ENCODE measurements around the gene CPTP.

Gene CPTP

DNA sequence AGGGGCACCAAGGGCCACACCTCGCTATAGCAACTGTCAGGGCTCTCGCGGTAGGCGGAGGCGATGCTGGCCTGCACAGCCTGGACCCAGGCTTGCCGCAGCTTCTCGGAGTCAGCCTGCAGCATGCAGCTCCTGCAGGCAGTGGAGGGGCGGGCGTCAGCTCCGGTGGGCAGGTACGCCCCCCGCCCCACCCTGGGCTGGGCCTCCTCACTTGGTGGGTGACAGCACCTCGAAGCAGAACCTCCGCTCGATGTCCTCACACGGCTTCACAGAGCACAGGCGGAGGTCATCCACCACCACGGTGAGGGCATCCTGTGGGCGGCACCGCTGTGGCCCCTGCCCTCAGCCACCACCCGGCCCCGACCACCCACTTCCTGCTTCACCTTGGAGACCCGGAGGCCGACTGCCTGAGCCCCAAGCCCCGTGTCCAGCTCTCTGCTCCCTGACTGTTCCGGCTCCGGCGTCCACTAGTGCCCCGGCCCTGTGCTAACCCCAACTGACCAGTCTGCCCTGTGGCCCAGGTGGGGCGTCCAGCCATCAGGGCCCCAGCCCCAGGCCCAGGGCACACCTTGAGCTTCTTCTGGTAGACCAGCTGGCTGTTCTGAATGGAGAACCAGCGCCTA, 26.7 kb upstream of the CPTP start:
- Histone ChIP-seq H3K36me3 (ENCODE audit: control insufficient read depth in 4 of 4, insufficient read depth in 4 of 4, low read length in 3 of 4) (peaks cover 0 to 29% (median 11%) of the 10 kb centered on the region in 4 experiments), H3K27ac (ENCODE audit: insufficient read depth in 1 of 2, low read depth in 1 of 2, low read length in 2 of 2, poor library complexity in 1 of 2, severe bottlenecking in 2 of 2) (no peak overlapping the region), H3K4me1 (ENCODE audit: control extremely low read depth in 1 of 4, control insufficient read depth in 4 of 4, insufficient read depth in 4 of 4, low read length in 3 of 4) (peaks cover 0 to 3% (median under 1%) of the 10 kb centered on the region in 4 experiments), H3K27me3 (replicated peaks in 2 of 5; ENCODE audit: control insufficient read depth in 4 of 5, insufficient read depth in 5 of 5, low read length in 4 of 5) (no peaks in the 10 kb centered on the region), H3K4me3 (ENCODE audit: control insufficient read depth in 1 of 7, extremely low read depth in 1 of 7, insufficient read depth in 4 of 7, low read depth in 2 of 7, low read length in 6 of 7) (no peak overlapping the region), H3K9me3 (ENCODE audit: control extremely low read depth in 1 of 5, control insufficient read depth in 4 of 5, insufficient read depth in 2 of 5, low read depth in 1 of 5, low read length in 4 of 5) (no peaks in the 10 kb centered on the region)
- CTCF ChIA-PET = interaction anchor here (0.7 to 1.1 kb wide), 2 partner anchors 21 to 92 kb away, joined by 3 read pairs; partner anchors contain the start of gene TNFRSF18
- no peak for DNase-seq
- WGBS (ENCODE audit: insufficient coverage) = 96% methylated on average over 27 of the region's 31 CpGs
- POLR2A ChIA-PET = no interaction called here

DNA sequence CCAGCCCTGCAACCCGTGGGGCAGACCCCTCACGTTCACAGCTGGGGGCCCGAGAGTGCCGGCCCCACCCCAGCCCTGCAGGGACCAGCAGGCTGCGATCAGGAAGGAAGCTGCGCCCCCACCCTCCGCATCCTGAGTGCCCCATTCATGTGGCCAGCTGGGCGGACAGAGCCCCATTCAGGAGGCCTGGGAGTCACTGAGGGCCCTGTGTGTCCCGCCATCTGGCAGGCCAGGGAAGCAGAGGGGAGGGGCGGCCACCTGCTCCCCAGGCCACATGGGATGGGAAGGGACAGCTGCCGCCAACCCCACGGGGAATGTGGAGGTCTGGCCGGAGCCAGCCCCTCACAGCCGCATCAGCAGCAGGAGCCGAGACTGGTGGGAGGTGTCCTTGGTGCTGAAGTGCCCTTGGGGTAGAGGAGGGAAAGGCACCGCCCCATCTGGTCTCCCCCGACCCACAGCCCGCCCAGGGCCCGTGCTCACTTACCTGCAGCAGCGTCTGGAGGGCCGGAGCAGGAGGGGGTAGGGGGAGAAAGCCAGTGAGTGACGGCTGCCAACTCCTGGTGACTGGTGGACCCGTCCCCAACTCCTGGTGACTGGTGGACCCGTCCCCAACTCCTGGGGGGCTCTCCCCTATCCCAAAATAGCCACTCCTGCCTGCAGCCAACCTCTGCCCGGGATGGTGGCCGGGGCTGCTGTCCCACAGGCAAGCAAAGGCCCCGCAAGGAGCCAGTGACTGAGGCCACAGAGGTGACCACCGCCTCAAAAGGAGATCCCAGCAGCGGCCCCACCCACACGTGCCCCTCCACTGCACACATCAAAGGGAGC, 25.5 kb upstream of the CPTP start:
- WGBS (ENCODE audit: insufficient coverage) = 94% methylated on average over 22 of the region's 30 CpGs

GRCh38 chr1:1299686-1300351, 24.8 kb upstream of the CPTP start:
- ChIA-PET POLR2A (no interaction called here), CTCF (interaction anchor here (1.2 to 1.8 kb wide), 4 partner anchors 8 to 103 kb away, joined by 3 to 5 read pairs (median 4); no protein-coding TSS in a partner anchor)
- no peaks in the 10 kb centered on the region for H3K27me3 ChIP-seq (replicated peaks in 2 of 5; ENCODE audit: control insufficient read depth in 4 of 5, insufficient read depth in 5 of 5, low read length in 4 of 5)
- WGBS (ENCODE audit: insufficient coverage) = 94% methylated on average over 17 of the region's 22 CpGs
- no peak overlapping the region for H3K4me3 ChIP-seq (ENCODE audit: control insufficient read depth in 1 of 7, extremely low read depth in 1 of 7, insufficient read depth in 4 of 7, low read depth in 2 of 7, low read length in 6 of 7)
- H3K36me3 ChIP-seq (ENCODE audit: control insufficient read depth in 4 of 4, insufficient read depth in 4 of 4, low read length in 3 of 4) = peaks cover 0 to 21% (median 10%) of the 10 kb centered on the region in 4 experiments
- no peak overlapping the region for H3K27ac ChIP-seq (ENCODE audit: insufficient read depth in 1 of 2, low read depth in 1 of 2, low read length in 2 of 2, poor library complexity in 1 of 2, severe bottlenecking in 2 of 2)
- H3K9me3 ChIP-seq (ENCODE audit: control extremely low read depth in 1 of 5, control insufficient read depth in 4 of 5, insufficient read depth in 2 of 5, low read depth in 1 of 5, low read length in 4 of 5) = no peaks in the 10 kb centered on the region
- DNase-seq = peak in 2 of 3 donors; percentile 30 to 44
- H3K4me1 ChIP-seq (ENCODE audit: control extremely low read depth in 1 of 4, control insufficient read depth in 4 of 4, insufficient read depth in 4 of 4, low read length in 3 of 4) = peaks cover 0 to 18% (median 11%) of the 10 kb centered on the region in 4 experiments

More for the DNA sequence above, 25.5 kb upstream of the CPTP start:
- ChIA-PET CTCF (interaction anchor here (1.1 kb wide), 1 partner anchor 22 kb away, joined by 3 read pairs; no protein-coding TSS in a partner anchor), POLR2A (no interaction called here)
- Histone ChIP-seq H3K36me3 (ENCODE audit: control insufficient read depth in 4 of 4, insufficient read depth in 4 of 4, low read length in 3 of 4) (peaks cover 0 to 25% (median 11%) of the 10 kb centered on the region in 4 experiments), H3K4me3 (ENCODE audit: control insufficient read depth in 1 of 7, extremely low read depth in 1 of 7, insufficient read depth in 4 of 7, low read depth in 2 of 7, low read length in 6 of 7) (no peak overlapping the region), H3K27me3 (replicated peaks in 2 of 5; ENCODE audit: control insufficient read depth in 4 of 5, insufficient read depth in 5 of 5, low read length in 4 of 5) (no peaks in the 10 kb centered on the region), H3K4me1 (ENCODE audit: control extremely low read depth in 1 of 4, control insufficient read depth in 4 of 4, insufficient read depth in 4 of 4, low read length in 3 of 4) (peaks cover 0 to 10% (median 5%) of the 10 kb centered on the region in 4 experiments), H3K27ac (ENCODE audit: insufficient read depth in 1 of 2, low read depth in 1 of 2, low read length in 2 of 2, poor library complexity in 1 of 2, severe bottlenecking in 2 of 2) (no peak overlapping the region), H3K9me3 (ENCODE audit: control extremely low read depth in 1 of 5, control insufficient read depth in 4 of 5, insufficient read depth in 2 of 5, low read depth in 1 of 5, low read length in 4 of 5) (no peaks in the 10 kb centered on the region)
- DNase-seq = peak in 2 of 3 donors; percentile 28 to 33

DNA sequence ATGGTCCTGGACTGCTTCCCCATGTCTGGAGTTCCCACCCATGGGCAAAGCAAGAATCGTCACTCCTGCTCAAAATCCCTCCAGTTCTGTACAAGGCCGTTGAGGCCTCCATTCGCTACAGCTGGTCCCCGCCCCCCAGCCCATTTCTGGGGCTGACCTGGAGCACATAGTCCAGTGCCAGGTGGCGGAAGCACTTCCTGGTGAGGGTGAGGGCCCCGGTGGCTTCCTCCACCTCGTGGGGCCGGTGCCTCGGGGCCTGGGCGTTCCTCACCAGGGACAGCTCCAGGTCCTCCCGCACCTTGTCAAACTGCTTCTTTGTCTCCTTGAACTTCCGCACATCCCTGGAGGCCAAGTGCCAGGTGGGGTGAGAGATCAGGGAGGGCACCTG, 24.3 kb upstream of the CPTP start:
- DNase-seq = no peak
- H3K27ac ChIP-seq (ENCODE audit: insufficient read depth in 1 of 2, low read depth in 1 of 2, low read length in 2 of 2, poor library complexity in 1 of 2, severe bottlenecking in 2 of 2) = no peak overlapping the region
- H3K9me3 ChIP-seq (ENCODE audit: control extremely low read depth in 1 of 5, control insufficient read depth in 4 of 5, insufficient read depth in 2 of 5, low read depth in 1 of 5, low read length in 4 of 5) = no peaks in the 10 kb centered on the region
- H3K27me3 ChIP-seq (replicated peaks in 2 of 5; ENCODE audit: control insufficient read depth in 4 of 5, insufficient read depth in 5 of 5, low read length in 4 of 5) = no peaks in the 10 kb centered on the region
- CTCF ChIA-PET = interaction anchor here (1.2 to 1.8 kb wide), 4 partner anchors 9 to 102 kb away, joined by 3 to 5 read pairs (median 4); no protein-coding TSS in a partner anchor
- 99% methylated on average over 12 of the region's 12 CpGs for WGBS (ENCODE audit: insufficient coverage)
- H3K36me3 ChIP-seq (ENCODE audit: control insufficient read depth in 4 of 4, insufficient read depth in 4 of 4, low read length in 3 of 4) = peaks cover 0 to 21% (median 8%) of the 10 kb centered on the region in 4 experiments
- H3K4me1 ChIP-seq (ENCODE audit: control extremely low read depth in 1 of 4, control insufficient read depth in 4 of 4, insufficient read depth in 4 of 4, low read length in 3 of 4) = peaks cover 0 to 23% (median 17%) of the 10 kb centered on the region in 4 experiments
- POLR2A ChIA-PET = no interaction called here
- H3K4me3 ChIP-seq (ENCODE audit: control insufficient read depth in 1 of 7, extremely low read depth in 1 of 7, insufficient read depth in 4 of 7, low read depth in 2 of 7, low read length in 6 of 7) = no peak overlapping the region

- peak in 2 of 3 donors; percentile 33 to 45 for DNase-seq
- H3K27ac ChIP-seq (ENCODE audit: insufficient read depth in 1 of 2, low read depth in 1 of 2, low read length in 2 of 2, poor library complexity in 1 of 2, severe bottlenecking in 2 of 2) = no peak overlapping the region
- no peaks in the 10 kb centered on the region for H3K27me3 ChIP-seq (replicated peaks in 2 of 5; ENCODE audit: control insufficient read depth in 4 of 5, insufficient read depth in 5 of 5, low read length in 4 of 5)
- WGBS (ENCODE audit: insufficient coverage) = 89% methylated on average over 8 of the region's 9 CpGs
- no peaks in the 10 kb centered on the region for H3K9me3 ChIP-seq (ENCODE audit: control extremely low read depth in 1 of 5, control insufficient read depth in 4 of 5, insufficient read depth in 2 of 5, low read depth in 1 of 5, low read length in 4 of 5)
- peaks cover 4 to 40% (median 33%) of the 10 kb centered on the region in 4 experiments for H3K4me1 ChIP-seq (ENCODE audit: control extremely low read depth in 1 of 4, control insufficient read depth in 4 of 4, insufficient read depth in 4 of 4, low read length in 3 of 4)
- POLR2A ChIA-PET = no interaction called here
- CTCF ChIA-PET = interaction anchor here (1.0 to 1.8 kb wide), 2 partner anchors 11 to 25 kb away, joined by 3 to 5 read pairs; no protein-coding TSS in a partner anchor
- no peak overlapping the region for H3K4me3 ChIP-seq (ENCODE audit: control insufficient read depth in 1 of 7, extremely low read depth in 1 of 7, insufficient read depth in 4 of 7, low read depth in 2 of 7, low read length in 6 of 7)
- H3K36me3 ChIP-seq (ENCODE audit: control insufficient read depth in 4 of 4, insufficient read depth in 4 of 4, low read length in 3 of 4) = peaks cover 0 to 7% (median 2%) of the 10 kb centered on the region in 4 experiments
Observed at GRCh38 chr1:1302006-1302430, 22.6 kb upstream of the CPTP start.

DNA sequence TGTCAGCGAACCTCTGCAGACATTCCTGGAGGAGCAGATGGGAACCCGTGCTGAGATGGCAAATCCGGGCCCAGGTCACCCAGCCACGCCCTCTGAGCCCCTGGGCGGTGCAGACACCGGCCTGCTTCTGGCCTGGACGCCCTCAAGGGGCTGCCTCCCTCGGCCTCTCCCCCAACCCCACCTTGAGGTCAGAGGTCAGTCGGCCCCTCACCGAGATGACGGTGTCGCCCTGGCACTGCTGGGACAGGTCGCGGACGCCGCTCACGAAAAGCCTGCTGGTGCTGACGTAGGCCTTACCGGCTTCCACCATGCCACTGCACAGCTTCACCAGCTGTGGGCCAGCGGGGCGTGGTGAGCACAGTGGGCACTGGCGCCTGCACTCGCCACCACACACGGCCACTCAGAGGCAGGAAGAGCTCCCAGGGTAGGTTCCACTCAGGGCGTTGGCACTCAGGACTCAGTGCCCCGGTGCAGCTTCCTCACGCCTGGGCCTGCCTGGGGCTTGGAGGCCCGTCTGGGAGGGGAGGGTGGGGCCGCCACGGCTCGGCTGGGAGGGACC, 21.6 kb upstream of the CPTP start:
- no peaks in the 10 kb centered on the region for H3K27me3 ChIP-seq (replicated peaks in 2 of 5; ENCODE audit: control insufficient read depth in 4 of 5, insufficient read depth in 5 of 5, low read length in 4 of 5)
- no peak overlapping the region for H3K4me3 ChIP-seq (ENCODE audit: control insufficient read depth in 1 of 7, extremely low read depth in 1 of 7, insufficient read depth in 4 of 7, low read depth in 2 of 7, low read length in 6 of 7)
- no peak overlapping the region for H3K27ac ChIP-seq (ENCODE audit: insufficient read depth in 1 of 2, low read depth in 1 of 2, low read length in 2 of 2, poor library complexity in 1 of 2, severe bottlenecking in 2 of 2)
- ChIA-PET CTCF (interaction anchor here (1.2 kb wide), 1 partner anchor 11 kb away, joined by 3 read pairs; no protein-coding TSS in a partner anchor), POLR2A (no interaction called here)
- no peaks in the 10 kb centered on the region for H3K9me3 ChIP-seq (ENCODE audit: control extremely low read depth in 1 of 5, control insufficient read depth in 4 of 5, insufficient read depth in 2 of 5, low read depth in 1 of 5, low read length in 4 of 5)
- peaks cover 0 to 7% (median 0%) of the 10 kb centered on the region in 4 experiments for H3K36me3 ChIP-seq (ENCODE audit: control insufficient read depth in 4 of 4, insufficient read depth in 4 of 4, low read length in 3 of 4)
- DNase-seq = peak in 2 of 3 donors; percentile 37 to 51
- H3K4me1 ChIP-seq (ENCODE audit: control extremely low read depth in 1 of 4, control insufficient read depth in 4 of 4, insufficient read depth in 4 of 4, low read length in 3 of 4) = peaks cover 4 to 43% (median 37%) of the 10 kb centered on the region in 4 experiments
- WGBS (ENCODE audit: insufficient coverage) = 88% methylated on average over 28 of the region's 31 CpGs
